Uterus (tissue), 4 donors: ENCODE measurements around the gene CDH13. TPM values are rescaled to one million over a fixed set of nuclear protein-coding genes. Genes with fewer than 3 reads are reported as not detected.

Experiments
- DNase-seq, 2 donors: peaks; one replicate each; pipeline ENCODE4 v3.0.0-alpha.2; 2019 to 2020
- H3K27ac ChIP-seq, 2 donors: fragments of 200-600 bp; sonication (generic); 1 replicate in 1 of 2; 2 replicates in 1 of 2; pipeline ENCODE4 v1.5.1; 2016 to 2018
- H3K27me3 ChIP-seq, 2 donors: fragments of 200-600 bp; sonication (generic); one replicate each; pipeline ENCODE4 v1.5.1; 2018 to 2019; ENCODE audit warnings: control low read depth in 1 of 2
- H3K36me3 ChIP-seq, 2 donors: fragments of 200-600 bp; sonication (generic); one replicate each; pipeline ENCODE4 v1.5.1; 2019; ENCODE audit warnings: control low read depth in 1 of 2
- H3K4me1 ChIP-seq, 2 donors: fragments of 200-600 bp; sonication (generic); one replicate each; pipeline ENCODE4 v1.5.1; 2018 to 2019; ENCODE audit warnings: control low read depth in 1 of 2
- H3K4me3 ChIP-seq, 2 donors: fragments of 200-600 bp; sonication (generic); 1 replicate in 1 of 2; 2 replicates in 1 of 2; pipeline ENCODE4 v1.5.1; 2018 to 2019; ENCODE audit warnings: mild to moderate bottlenecking in 1 of 2
- H3K9me3 ChIP-seq, 2 donors: fragments of 200-600 bp; sonication (generic); one replicate each; pipeline ENCODE4 v1.5.1; 2019; ENCODE audit warnings: control low read depth in 1 of 2
- CTCF ChIP-seq, 4 experiments: fragments of 200-600 bp in 2 of 4; fragments of 450-650 bp in 2 of 4; sonication (generic) in 2 of 4; IDR thresholded peaks; one replicate each; pipeline ENCODE4 v1.5.1; 2016 to 2019; ENCODE audit warnings: antibody characterized with exemption in 4 of 4, mild to moderate bottlenecking in 2 of 4, moderate library complexity in 1 of 4
- POLR2A ChIP-seq, 2 donors: fragments of 450-650 bp; IDR thresholded peaks; one replicate each; pipeline ENCODE4 v1.6.1; 2016; ENCODE audit warnings: antibody characterized with exemption in 2 of 2, mild to moderate bottlenecking in 1 of 2, moderate library complexity in 1 of 2
- intact Hi-C: fragments of 100-400 bp; cut with DNase I; formaldehyde crosslinking; loops from one replicate; pipeline ENCODE4 v1.15.1; 2023; ENCODE audit warnings: low total_unique reads
- total RNA-seq, 4 donors: library from RNA; depleted of rRNA in 3 of 4; stranded (reverse); fragments of >200 nt in 3 of 4; gene quantifications; one replicate each; pipeline versions ENCODE4 v1.1.0 to v1.2.4, GENCODE V29; 2014 to 2023
- donor health status: DM: yes; HTN: yes; CAD: no.

Gene CDH13
- total RNA-seq, 4 donors from 2014 or later, result 49.1 to 99.4 (median 82.7) TPM

GRCh38 chr16:82891918-82892317 lies 265.1 kb downstream of the CDH13 start:
- Histone ChIP-seq H3K4me1 (no peaks in the 10 kb centered on the region), H3K4me3 (no peak overlapping the region), H3K27me3 (no peaks in the 10 kb centered on the region), H3K9me3 (no peaks in the 10 kb centered on the region), H3K27ac (no peak overlapping the region), H3K36me3 (no peaks in the 10 kb centered on the region)
- TF ChIP-seq CTCF (IDR thresholded peaks at IDR 0.05) (no peak), POLR2A (IDR thresholded peaks at IDR 0.05) (no peak)
- intact Hi-C loops, result no loop called here
- no peak for DNase-seq

GRCh38 chr16:82892324-82892723 lies 265.6 kb downstream of the CDH13 start:
- H3K27me3 ChIP-seq, result no peaks in the 10 kb centered on the region
- no peak for DNase-seq
- no peaks in the 10 kb centered on the region for H3K36me3 ChIP-seq
- no peaks in the 10 kb centered on the region for H3K9me3 ChIP-seq
- TF ChIP-seq POLR2A (IDR thresholded peaks at IDR 0.05) (no peak), CTCF (IDR thresholded peaks at IDR 0.05) (no peak)
- no peaks in the 10 kb centered on the region for H3K4me1 ChIP-seq
- no peak overlapping the region for H3K27ac ChIP-seq
- H3K4me3 ChIP-seq, result no peak overlapping the region
- intact Hi-C loops, result no loop called here

GRCh38 chr16:82895843-82896242 lies 269.1 kb downstream of the CDH13 start:
- no peaks in the 10 kb centered on the region for H3K9me3 ChIP-seq
- no peak overlapping the region for H3K27ac ChIP-seq
- no peaks in the 10 kb centered on the region for H3K36me3 ChIP-seq
- no peak for DNase-seq
- TF ChIP-seq POLR2A (IDR thresholded peaks at IDR 0.05) (no peak), CTCF (IDR thresholded peaks at IDR 0.05) (no peak)
- no peak overlapping the region for H3K4me3 ChIP-seq
- intact Hi-C loops, result no loop called here
- no peaks in the 10 kb centered on the region for H3K27me3 ChIP-seq
- peaks cover 0 to 6% of the 10 kb centered on the region in 2 donors for H3K4me1 ChIP-seq

- intact Hi-C loops, result no loop called here
- peaks cover 0 to 6% of the 10 kb centered on the region in 2 donors for H3K4me1 ChIP-seq
- no peaks in the 10 kb centered on the region for H3K36me3 ChIP-seq
- H3K9me3 ChIP-seq, result no peaks in the 10 kb centered on the region
- H3K4me3 ChIP-seq, result no peak overlapping the region
- DNase-seq, result no peak
- TF ChIP-seq CTCF (IDR thresholded peaks at IDR 0.05) (no peak), POLR2A (IDR thresholded peaks at IDR 0.05) (no peak)
- H3K27me3 ChIP-seq, result no peaks in the 10 kb centered on the region
- no peak overlapping the region for H3K27ac ChIP-seq
Observed at GRCh38 chr16:82899006-82899405, 272.2 kb downstream of the CDH13 start.

- H3K4me3 ChIP-seq, result no peak overlapping the region
- no peaks in the 10 kb centered on the region for H3K36me3 ChIP-seq
- H3K9me3 ChIP-seq, result no peaks in the 10 kb centered on the region
- no peak overlapping the region for H3K27ac ChIP-seq
- no peak for DNase-seq
- peaks cover 0 to 6% of the 10 kb centered on the region in 2 donors for H3K4me1 ChIP-seq
- TF ChIP-seq CTCF (IDR thresholded peaks at IDR 0.05) (no peak), POLR2A (IDR thresholded peaks at IDR 0.05) (no peak)
- intact Hi-C loops, result no loop called here
- no peaks in the 10 kb centered on the region for H3K27me3 ChIP-seq
Observed at GRCh38 chr16:82899731-82900450, 273.1 kb downstream of the CDH13 start.
